ENCODE data around the gene TMEM167B. TPM values are rescaled to one million over a fixed set of nuclear protein-coding genes. Genes with fewer than 3 reads are reported as not detected.

TMEM167B gene
- total and polyA plus RNA-seq, 2 of the 8 experiments (the other 6 are each of a cell fraction or from before 2014, with no cell fraction given) = 3.6 to 14.8 TPM

DNA sequence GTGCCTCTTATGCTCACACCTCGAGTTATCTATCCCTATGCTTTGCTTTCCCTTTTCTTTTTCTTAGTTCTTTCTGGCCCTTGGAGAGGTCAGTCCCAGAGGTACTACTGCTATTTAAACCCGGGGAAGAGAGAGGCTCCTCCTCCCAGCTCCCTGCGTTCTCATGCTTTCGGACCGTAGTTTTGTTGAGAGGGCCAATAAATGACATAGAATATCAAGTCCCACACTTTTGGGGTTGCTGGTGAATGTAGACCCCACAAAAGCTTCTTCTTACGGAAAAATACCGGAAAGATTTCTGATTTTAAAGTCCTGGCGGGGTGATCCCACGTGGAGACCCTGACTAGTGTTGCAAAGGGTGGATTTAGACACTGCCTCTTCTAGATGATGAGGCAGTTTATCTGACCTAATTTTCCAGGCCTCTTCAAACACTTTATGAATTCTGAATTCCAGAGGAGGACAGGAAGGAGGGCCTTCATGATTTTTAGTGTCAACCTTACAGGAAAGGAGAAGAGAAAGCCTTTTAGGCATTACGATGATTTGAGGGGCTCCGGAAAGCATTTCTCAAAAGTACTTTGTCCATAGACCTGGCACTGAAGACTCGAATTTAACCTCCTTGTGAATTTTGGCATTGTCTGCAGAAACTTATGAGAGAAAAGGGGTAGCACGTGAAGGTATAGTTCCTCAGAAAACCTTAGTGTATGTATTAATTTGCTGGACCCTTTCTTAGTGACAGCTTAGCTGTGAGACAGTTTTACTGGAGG, 694 bp downstream of the TMEM167B start:
- H2AFZ ChIP-seq (ENCODE audit: low read length) = peak overlapping the region; percentile 82
- no peaks in the 10 kb centered on the region for H3K79me1 ChIP-seq (ENCODE audit: low read depth, low read length)
- peak overlapping the region; percentile 55 to 74 for H3K4me2 ChIP-seq (ENCODE audit: insufficient read depth in 1 of 2, low read depth in 2 of 2, low read length in 2 of 2)
- H3K79me2 ChIP-seq (ENCODE audit: control insufficient read depth in 1 of 2, insufficient read depth in 2 of 2, low read length in 2 of 2) = peaks cover 0 to 16% of the 10 kb centered on the region in 2 experiments; a peak in 3 of 4 replicates
- no peak overlapping the region for H3K23ac ChIP-seq (ENCODE audit: insufficient read length)
- H3K23me2 ChIP-seq (ENCODE audit: low read depth, low read length) = no peaks in the 10 kb centered on the region
- peak overlapping the region; percentile 63 to 87 (median 76) for H3K4me3 ChIP-seq (ENCODE audit: extremely low read depth in 1 of 4, insufficient read depth in 2 of 4, low read depth in 3 of 4, low read length in 4 of 4)
- TF ChIP-seq SAP30 (IDR thresholded peaks at IDR 0.05; ENCODE audit: insufficient read depth, insufficient replicate concordance, low read length) = peak; percentile 59
- no peak for TF ChIP-seq RBBP5 (IDR thresholded peaks at IDR 0.05; ENCODE audit: borderline replicate concordance, low read depth, low read length)
- no peak for TF ChIP-seq JUND (IDR thresholded peaks at IDR 0.05; ENCODE audit: low read length)
- peak; percentile 35 for TF ChIP-seq KDM4A (IDR thresholded peaks at IDR 0.05; ENCODE audit: low read depth, low read length, severe bottlenecking)
- ChIA-PET CTCF (ENCODE audit: partially characterized antibody) (interaction anchor here (0.6 to 3.6 kb wide), 6 partner anchors 8 to 940 kb away, joined by 3 to 20 read pairs (median 3); no protein-coding TSS in a partner anchor), POLR2A (ENCODE audit: partially characterized antibody) (interaction anchor here (0.7 to 11.9 kb wide), 8 partner anchors 9 to 31 kb away, joined by 3 to 99 read pairs (median 5); partner anchors contain the start of gene TAF13)
- no peaks in the 10 kb centered on the region for H3K27me3 ChIP-seq (replicated peaks in 1 of 4; ENCODE audit: control insufficient read depth in 3 of 4, extremely low read depth in 1 of 4, insufficient read depth in 3 of 4, low read length in 3 of 4)
- no peak overlapping the region for H2BK12ac ChIP-seq (ENCODE audit: low read depth, low read length)
- no peak overlapping the region for H4K8ac ChIP-seq (ENCODE audit: extremely low read depth, insufficient read depth, low read length)
- no peak overlapping the region for H3K56ac ChIP-seq (replicated peaks; ENCODE audit: insufficient read length, low read depth, low read length)
- FAIRE-seq (no peak), DNase-seq (ENCODE audit: low read depth in 1 of 2, low spot score in 2 of 2) (no peak)
- H3K36me3 ChIP-seq (ENCODE audit: control insufficient read depth in 2 of 4, insufficient read depth in 4 of 4, low read length in 3 of 4) = peaks cover 0 to 7% (median 2%) of the 10 kb centered on the region in 4 experiments; a peak in 3 of 8 replicates
- no peak overlapping the region for H2BK20ac ChIP-seq (ENCODE audit: low read length)
- peaks cover 0 to 5% (median 0%) of the 10 kb centered on the region in 4 experiments; a peak in 2 of 7 replicates for H3K4me1 ChIP-seq (replicated peaks in 1 of 4; ENCODE audit: control insufficient read depth in 3 of 4, insufficient read depth in 4 of 4, low read length in 3 of 4)
- WGBS, 2 experiments (ENCODE audit: extremely low coverage in 1 of 2, insufficient coverage in 1 of 2, insufficient read length in 1 of 2, insufficient replicate concordance in 2 of 2, low coverage in 1 of 2, low lambda C conversion rate in 2 of 2, missing lambda C conversion rate in 1 of 2) = 11% methylated on average over 13 of the region's 13 CpGs; no CpG with 5 or more reads in 1 of the 2 experiments
- H2BK5ac ChIP-seq (ENCODE audit: low read depth, low read length) = no peak overlapping the region
- H4K5ac ChIP-seq (ENCODE audit: insufficient read length, low read depth, low read length) = peak overlapping the region; percentile 24
- H2AK5ac ChIP-seq (ENCODE audit: low read depth, low read length) = no peak overlapping the region
- H2BK15ac ChIP-seq (ENCODE audit: low read length) = no peak overlapping the region
- H3K27ac ChIP-seq (ENCODE audit: low read depth, low read length) = peak overlapping the region; percentile 60; the same call in 1 of the 2 replicates
- H3K9ac ChIP-seq (replicated peaks in 1 of 4; ENCODE audit: extremely low read depth in 1 of 4, low read depth in 3 of 4, low read length in 3 of 4) = peak overlapping the region; percentile 40 to 69 (median 64)
- no peak overlapping the region for H3K14ac ChIP-seq (ENCODE audit: insufficient read length)
- no peak overlapping the region for H2BK120ac ChIP-seq (replicated peaks; ENCODE audit: low read depth, low read length)
- no peak overlapping the region for H4K91ac ChIP-seq (replicated peaks; ENCODE audit: insufficient read length, low read length)
- H3K9me3 ChIP-seq (ENCODE audit: insufficient read depth in 2 of 2, low read depth in 1 of 2, low read length in 1 of 2) = no peaks in the 10 kb centered on the region
- H3K4ac ChIP-seq (replicated peaks; ENCODE audit: insufficient read length, low read depth, low read length) = no peak overlapping the region
- no peak overlapping the region; the same call in 1 of the 2 replicates for H3K18ac ChIP-seq (ENCODE audit: extremely low read depth, low read length)
- H4K20me1 ChIP-seq (replicated peaks in 1 of 2; ENCODE audit: control insufficient read depth in 1 of 2, insufficient read depth in 2 of 2, low read length in 2 of 2) = peaks cover 0 to 2% of the 10 kb centered on the region in 2 experiments

Measured in H1 (cell line).